Kidney epithelial cell (primary cell): Measurements from ENCODE around the gene GPR27. TPM values are rescaled to one million over a fixed set of nuclear protein-coding genes. Genes with fewer than 3 reads are reported as not detected.
A peak's percentile ranks its signal among the peaks of the same experiment; 100 is the strongest.

Experiments
- DNase-seq: peaks from one replicate; pipeline ENCODE4 v3.0.0-alpha.2; 2010; ENCODE audit warnings: low read depth
- H3K27me3 ChIP-seq: 2 replicates; pipeline ENCODE4 v1.6.0; 2011; ENCODE audit warnings: low read length; ENCODE audit not compliant: control insufficient read depth, insufficient read depth
- H3K36me3 ChIP-seq: 2 replicates; pipeline ENCODE4 v1.5.1; 2011; ENCODE audit warnings: low read length; ENCODE audit not compliant: control insufficient read depth, insufficient read depth
- H3K4me3 ChIP-seq: 2 replicates; pipeline ENCODE4 v1.5.1; 2011; ENCODE audit warnings: low read depth, mild to moderate bottlenecking, control low read depth, low read length
- CTCF ChIP-seq: IDR thresholded peaks from 2 replicates; pipeline ENCODE4 v1.5.1; 2011; ENCODE audit warnings: mild to moderate bottlenecking, moderate library complexity, low read length, control low read depth, inconsistent platforms; ENCODE audit not compliant: insufficient read depth, poor library complexity, severe bottlenecking
- total RNA-seq: library from RNA; depleted of rRNA; stranded (reverse); fragments of >200 nt; gene quantifications from 2 replicates; pipeline ENCODE4 v1.2.3, GENCODE V29; 2015

Gene GPR27
- total RNA-seq, 1 donor from 2014 or later, result 8.9 TPM

GRCh38 chr3:71754610-71755253 is 1.1 kb downstream of the GPR27 start:
- no peak for TF ChIP-seq CTCF
- no peak for DNase-seq
- Histone ChIP-seq H3K4me3 (peak overlapping the region; percentile 49), H3K36me3 (no peaks in the 10 kb centered on the region), H3K27me3 (peaks cover 22% of the 10 kb centered on the region)

GRCh38 chr3:71758091-71758490 is 4.4 kb downstream of the GPR27 start:
- H3K27me3 ChIP-seq, result peaks cover 23% of the 10 kb centered on the region
- H3K4me3 ChIP-seq, result no peak overlapping the region

GRCh38 chr3:71759401-71759800 is 5.7 kb downstream of the GPR27 start:
- DNase-seq, result no peak
- no peaks in the 10 kb centered on the region for H3K36me3 ChIP-seq
- TF ChIP-seq CTCF, result no peak
- H3K4me3 ChIP-seq, result no peak overlapping the region
- peaks cover 18% of the 10 kb centered on the region for H3K27me3 ChIP-seq

More at GRCh38 chr3:71758091-71758490, 4.4 kb downstream of the GPR27 start:
- no peaks in the 10 kb centered on the region for H3K36me3 ChIP-seq
- no peak for TF ChIP-seq CTCF
- DNase-seq, result no peak

GRCh38 chr3:71760140-71760539 is 6.5 kb downstream of the GPR27 start:
- H3K36me3 ChIP-seq, result no peaks in the 10 kb centered on the region
- no peak overlapping the region for H3K4me3 ChIP-seq
- DNase-seq, result no peak
- no peak for TF ChIP-seq CTCF
- peaks cover 12% of the 10 kb centered on the region for H3K27me3 ChIP-seq

GRCh38 chr3:71763426-71763825 is 9.8 kb downstream of the GPR27 start:
- Histone ChIP-seq H3K36me3 (no peaks in the 10 kb centered on the region), H3K4me3 (no peak overlapping the region), H3K27me3 (peaks cover 8% of the 10 kb centered on the region)
- no peak for DNase-seq
- no peak for TF ChIP-seq CTCF

DNA sequence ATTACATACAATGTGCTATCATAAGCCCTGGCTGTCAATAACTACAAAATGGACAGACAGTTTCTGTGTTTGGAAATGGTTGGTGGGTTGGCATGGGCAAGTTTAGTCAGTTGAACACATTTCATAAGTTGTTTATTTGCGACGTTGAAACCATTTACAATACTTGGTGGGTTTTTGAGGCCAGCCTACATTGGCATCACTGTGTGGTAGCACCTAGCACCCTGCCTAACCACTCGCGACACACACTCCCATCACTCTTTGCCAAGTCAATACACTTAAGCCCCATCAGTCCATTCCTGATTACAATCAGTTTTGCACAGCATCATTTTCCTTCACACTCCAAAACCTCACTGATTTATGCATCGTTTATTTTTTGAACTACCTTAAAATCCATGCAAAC is 17.5 kb downstream of the GPR27 start:
- Histone ChIP-seq H3K36me3 (no peaks in the 10 kb centered on the region), H3K27me3 (peaks cover 2% of the 10 kb centered on the region), H3K4me3 (no peak overlapping the region)
- no peak for TF ChIP-seq CTCF
- DNase-seq, result no peak
